Erythroblast (primary cell): ENCODE data around the gene NEDD4L.

Experiments
- GATA1 ChIP-seq: IDR thresholded peaks from 2 replicates; pipeline ENCODE4 v1.6.1; 2011; ENCODE audit warnings: low read depth, mild to moderate bottlenecking, control low read depth, low read length, moderate library complexity
- POLR2A ChIP-seq: IDR thresholded peaks from 2 replicates; pipeline ENCODE4 v1.6.1; 2011; ENCODE audit warnings: mild to moderate bottlenecking, low read length

DNA sequence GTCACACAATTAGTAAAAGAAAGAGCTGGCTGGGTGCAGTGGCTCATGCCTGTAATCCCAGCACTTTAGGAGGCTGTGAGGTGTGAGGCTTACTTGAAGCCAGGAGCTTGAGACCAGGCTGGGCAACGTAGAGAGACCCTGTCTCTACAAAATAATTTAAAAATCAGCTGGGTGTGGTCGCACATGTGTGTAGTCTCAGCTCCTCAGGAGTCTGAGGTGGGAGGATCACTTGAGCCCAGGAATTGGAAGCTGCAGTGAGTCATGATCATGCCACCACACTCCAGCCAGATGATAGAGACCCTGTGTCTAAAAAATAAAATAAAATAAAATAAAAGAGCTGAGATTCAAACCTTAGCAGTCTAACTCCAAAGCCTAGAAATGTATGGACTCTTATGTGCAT is 39.0 kb upstream of the NEDD4L start:
- TF ChIP-seq POLR2A (no peak), GATA1 (no peak)
